MM.1S (cell line): ENCODE results near the gene ZCCHC24.
A peak's percentile ranks its signal among the peaks of the same experiment; 100 is the strongest.

Experiments used
- DNase-seq: peaks from one replicate; pipeline ENCODE4 v3.0.0-alpha.2; 2015
- H2AFZ ChIP-seq: fragments of 300-600 bp; sonication (generic); 2 replicates; pipeline ENCODE4 v1.6.0; 2016; ENCODE audit warnings: antibody characterized with exemption, low read length
- H3F3A ChIP-seq: fragments of 300-600 bp; sonication (generic); 2 replicates; pipeline ENCODE4 v1.6.1; 2016; ENCODE audit warnings: mild to moderate bottlenecking, antibody characterized with exemption, low read length, moderate library complexity, mixed read lengths; ENCODE audit not compliant: insufficient read depth
- H3K27ac ChIP-seq: fragments of 300-600 bp; sonication (generic); 2 replicates; pipeline ENCODE4 v1.5.1; 2016; ENCODE audit warnings: mild to moderate bottlenecking, low read length
- H3K27me3 ChIP-seq: fragments of 300-600 bp; sonication (generic); replicated peaks from 2 replicates; pipeline ENCODE4 v1.6.0; 2016; ENCODE audit warnings: low read length; ENCODE audit not compliant: insufficient read depth
- H3K36me3 ChIP-seq: fragments of 300-600 bp; sonication (generic); replicated peaks from 2 replicates; pipeline ENCODE4 v1.6.1; 2016; ENCODE audit warnings: mild to moderate bottlenecking, low read length, mixed read lengths; ENCODE audit not compliant: insufficient read depth
- H3K4me1 ChIP-seq: fragments of 300-600 bp; sonication (generic); 2 replicates; pipeline ENCODE4 v1.6.1; 2016; ENCODE audit warnings: low read length, mixed read lengths
- H3K4me2 ChIP-seq: fragments of 300-600 bp; sonication (generic); 2 replicates; pipeline ENCODE4 v1.6.0; 2016; ENCODE audit warnings: low read depth, low read length
- H3K4me3 ChIP-seq: fragments of 300-600 bp; sonication (generic); 2 replicates; pipeline ENCODE4 v1.5.1; 2016; ENCODE audit warnings: low read length, mixed read lengths
- H3K79me2 ChIP-seq: fragments of 300-600 bp; sonication (generic); 2 replicates; pipeline ENCODE4 v1.6.1; 2016; ENCODE audit warnings: mixed run types, low read length, mixed read lengths
- H3K9ac ChIP-seq: fragments of 300-600 bp; sonication (generic); 2 replicates; pipeline ENCODE4 v1.6.1; 2016; ENCODE audit warnings: low read length, mixed read lengths
- H3K9me2 ChIP-seq: fragments of 300-600 bp; sonication (generic); replicated peaks from 2 replicates; pipeline ENCODE4 v1.6.1; 2016; ENCODE audit warnings: mild to moderate bottlenecking, low read length, mixed read lengths; ENCODE audit not compliant: insufficient read depth
- H3K9me3 ChIP-seq: fragments of 300-600 bp; sonication (generic); replicated peaks from 2 replicates; pipeline ENCODE4 v1.6.1; 2016; ENCODE audit warnings: mild to moderate bottlenecking, low read length, mixed read lengths; ENCODE audit not compliant: insufficient read depth
- H4K20me1 ChIP-seq: fragments of 300-600 bp; sonication (generic); 2 replicates; pipeline ENCODE4 v1.6.1; 2016; ENCODE audit warnings: mild to moderate bottlenecking, low read length, moderate library complexity, mixed read lengths; ENCODE audit not compliant: insufficient read depth
- CTCF ChIP-seq: fragments of 300-600 bp; sonication (generic); IDR thresholded peaks from 2 replicates; pipeline ENCODE4 v1.5.1; 2016; ENCODE audit warnings: antibody characterized with exemption, low read length, mixed read lengths
- EZH2 ChIP-seq: fragments of 300-600 bp; sonication (generic); optimal IDR thresholded peaks from 2 replicates; pipeline ENCODE3; 2017; ENCODE audit warnings: low read depth, mild to moderate bottlenecking, antibody characterized with exemption, low read length, mixed read lengths
- EZH2phosphoT487 ChIP-seq: fragments of 300-600 bp; sonication (generic); IDR thresholded peaks from 2 replicates; pipeline ENCODE4 v1.6.1; 2018; ENCODE audit warnings: antibody characterized with exemption, low read length

ZCCHC24 gene

GRCh38 chr10:79347894-79348639 lies 97.4 kb downstream of the ZCCHC24 start:
- Histone ChIP-seq H4K20me1 (peaks cover 27% of the 10 kb centered on the region), H3K27me3 (no peaks in the 10 kb centered on the region), H3K9ac (peak overlapping the region; percentile 98), H3K36me3 (peaks cover 33% of the 10 kb centered on the region), H3F3A (peaks cover 17% of the 10 kb centered on the region; the same call in 1 of the 2 replicates), H3K9me2 (no peaks in the 10 kb centered on the region), H3K9me3 (no peaks in the 10 kb centered on the region), H3K79me2 (peaks cover 55% of the 10 kb centered on the region), H3K4me1 (peaks cover 49% of the 10 kb centered on the region), H3K4me3 (peak overlapping the region; percentile 92), H2AFZ (no peak overlapping the region), H3K27ac (peak overlapping the region; percentile 73), H3K4me2 (peak overlapping the region; percentile 91)
- DNase-seq: peak; percentile 81
- TF ChIP-seq EZH2phosphoT487 (no peak), CTCF (no peak), EZH2 (no peak)

GRCh38 chr10:79347226-79347893 lies 98.1 kb downstream of the ZCCHC24 start, which contains the start of gene PPIF:
Gene PPIF (plus strand): TSS chr10:79347469. CDS start chr10:79347549, 80 bp downstream.
- peaks cover 17% of the 10 kb centered on the region; the same call in 1 of the 2 replicates for H3F3A ChIP-seq

More at GRCh38 chr10:79347226-79347893, 98.1 kb downstream of the ZCCHC24 start, which contains the start of gene PPIF:
- H3K4me2 ChIP-seq: peak within 1 kb of the TSS; percentile 91
- H3K9ac ChIP-seq: peak within 1 kb of the TSS; percentile 98
- DNase-seq: peak; percentile 94
- TF ChIP-seq EZH2phosphoT487 (no peak), CTCF (peak; percentile 89)
- H2AFZ ChIP-seq: peak within 1 kb of the TSS; percentile 59
- H3K9me3 ChIP-seq: no peaks in the 10 kb centered on the region
- no peaks in the 10 kb centered on the region for H3K9me2 ChIP-seq
- peaks cover 48% of the 10 kb centered on the region for H3K79me2 ChIP-seq
- peaks cover 31% of the 10 kb centered on the region for H3K36me3 ChIP-seq
- no peaks in the 10 kb centered on the region for H3K27me3 ChIP-seq
- H4K20me1 ChIP-seq: peaks cover 27% of the 10 kb centered on the region
- peak within 1 kb of the TSS; percentile 73 for H3K27ac ChIP-seq
- H3K4me1 ChIP-seq: peaks cover 49% of the 10 kb centered on the region
- peak within 1 kb of the TSS; percentile 92 for H3K4me3 ChIP-seq
